Stimulated activated CD8-positive, alpha-beta memory T cell treated with anti-CD3 and anti-CD28 coated beads, Interleukin-15, amount 100 ng/mL, for 24 hours (primary cell): Measurements from ENCODE around the gene PWWP2A.

ENCODE experiments used
- DNase-seq: peaks from one replicate; pipeline ENCODE4 v3.0.0-alpha.2; 2020; ENCODE audit warnings: low read depth

PWWP2A gene

DNA sequence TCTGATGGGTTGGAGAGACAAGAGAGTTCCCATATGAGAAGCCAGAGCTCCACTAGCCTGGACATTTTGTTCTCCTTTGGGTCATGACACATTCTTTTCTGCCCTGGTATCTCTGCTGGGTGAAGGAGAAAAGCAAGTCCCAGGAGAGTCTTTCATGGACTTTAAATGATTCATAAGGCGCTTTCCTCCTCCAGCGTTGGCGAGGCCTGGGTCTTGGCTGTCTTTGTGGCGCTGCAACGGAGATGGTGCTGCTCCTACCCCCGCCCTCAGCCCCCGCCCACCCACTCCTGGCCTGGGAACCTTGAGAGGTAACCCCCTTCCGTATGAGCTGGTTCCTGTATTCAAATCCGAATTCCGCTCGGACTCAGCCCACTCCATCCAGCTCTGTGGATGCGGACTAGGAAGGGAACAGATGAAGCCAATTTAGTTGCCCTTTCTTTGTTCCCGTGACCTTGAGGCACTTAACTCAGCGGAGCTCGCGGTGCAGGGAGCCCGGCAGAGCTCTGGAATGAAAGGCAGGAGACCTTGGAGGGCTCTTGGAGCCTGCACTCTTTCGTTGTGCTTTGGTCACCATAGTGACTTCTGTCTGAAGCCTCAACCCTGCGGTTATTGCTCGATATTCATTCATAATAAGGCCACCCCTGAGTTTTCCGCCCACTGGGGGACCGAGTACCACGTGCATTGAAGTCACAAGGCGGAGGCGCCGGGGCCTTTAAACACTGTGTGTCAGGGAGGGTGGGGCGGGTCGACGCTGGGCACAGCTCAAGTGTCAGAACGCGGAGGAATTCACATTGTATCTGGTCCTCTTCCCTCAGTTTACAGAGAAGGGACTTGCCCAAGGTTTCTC is 14.0 kb upstream of the PWWP2A start:
- no peak for DNase-seq

DNA sequence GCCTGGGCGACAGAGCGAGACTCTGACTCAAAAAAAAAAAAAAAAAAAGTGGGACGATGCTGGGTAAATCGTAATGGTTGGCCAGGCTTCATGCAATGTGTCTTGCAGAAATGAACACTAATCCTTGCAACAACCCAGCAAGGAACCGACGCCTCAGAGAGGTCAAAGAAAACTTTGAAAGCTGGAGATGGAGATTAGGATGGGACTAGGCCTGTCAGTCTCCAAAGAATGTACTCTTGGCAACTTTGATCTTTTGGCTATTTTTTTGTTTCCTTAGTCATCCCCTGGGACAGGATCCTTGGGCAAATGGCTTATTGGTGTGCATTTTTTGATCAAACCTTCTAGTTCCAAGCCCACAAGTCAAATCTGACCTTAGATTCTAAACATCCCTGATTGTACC is 10.6 kb upstream of the PWWP2A start:
- no peak for DNase-seq

DNA sequence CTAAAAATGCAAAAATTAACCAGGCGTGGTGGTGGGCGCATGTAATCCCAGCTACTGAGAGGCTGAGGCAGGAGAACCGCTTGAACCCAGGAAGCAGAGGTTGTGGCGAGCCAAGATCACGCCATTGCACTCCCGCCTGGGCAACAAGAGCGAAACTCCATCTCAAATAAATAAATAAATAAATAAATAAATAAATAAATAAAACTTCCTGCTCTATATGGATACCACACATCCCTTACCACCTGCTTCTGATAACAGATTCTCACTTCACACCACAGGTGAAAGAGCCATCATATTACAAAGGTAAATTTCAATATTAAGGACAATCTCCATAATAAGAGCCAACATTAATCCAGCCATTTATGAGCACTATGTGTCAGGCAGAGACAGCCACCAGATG is 9.4 kb upstream of the PWWP2A start:
- DNase-seq: no peak

DNA sequence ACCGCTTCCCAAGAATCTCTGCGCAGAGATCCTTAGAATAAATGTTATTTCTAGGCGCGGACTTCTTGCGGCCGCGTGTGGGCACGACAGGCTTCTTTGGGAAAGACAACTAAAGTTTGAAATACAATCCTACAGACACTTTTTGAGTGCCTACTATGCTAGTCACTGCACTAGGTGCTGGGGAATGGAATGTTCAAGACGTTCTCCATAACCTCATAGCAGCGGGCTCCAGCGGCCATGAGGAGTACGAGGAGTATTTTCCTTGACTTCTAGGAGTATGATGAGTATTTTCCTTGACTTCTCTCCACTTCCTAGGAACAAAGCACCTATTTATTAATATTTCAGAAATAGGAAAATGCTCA is 636 bp upstream of the PWWP2A start:
- DNase-seq: no peak

DNA sequence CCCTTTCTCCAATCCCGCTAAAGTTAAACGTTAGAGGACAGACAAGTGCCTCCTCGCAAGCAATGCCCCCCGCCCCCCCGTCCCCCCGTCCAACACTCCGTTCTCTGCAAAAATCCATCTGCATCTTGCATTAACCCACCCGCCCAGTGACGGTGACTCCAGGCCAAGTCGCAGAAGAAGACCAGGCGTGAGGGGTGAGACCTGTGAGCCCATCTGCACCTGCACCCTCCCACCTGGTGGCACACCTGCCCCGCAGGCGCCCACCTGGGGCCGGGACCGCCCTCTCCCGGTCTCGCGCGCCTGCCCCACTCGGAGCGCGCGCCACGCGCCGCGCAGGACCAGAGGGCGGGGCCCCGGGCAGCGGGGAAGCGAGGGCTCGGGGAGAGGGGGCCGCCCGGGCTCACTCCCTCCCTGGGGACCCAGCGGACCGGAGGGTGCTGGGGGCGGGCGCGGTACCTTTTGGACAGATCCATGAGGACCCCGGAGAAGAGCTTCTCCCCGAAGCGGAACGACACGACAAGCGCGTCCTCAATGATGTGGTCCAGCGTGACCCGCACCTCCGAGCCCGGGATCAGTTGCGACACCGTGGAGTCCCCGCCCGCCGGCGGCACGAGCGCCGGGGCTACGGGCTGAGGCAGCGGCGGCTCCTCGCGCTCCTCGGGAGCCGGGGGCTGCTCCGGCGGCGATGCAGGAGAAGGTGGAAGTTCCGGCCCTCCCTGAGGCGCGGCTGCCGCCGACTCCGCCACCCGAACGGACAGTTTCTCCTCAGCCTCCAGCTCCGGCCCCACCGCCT is 705 bp downstream of the PWWP2A start:
- DNase-seq: peak; percentile 20

DNA sequence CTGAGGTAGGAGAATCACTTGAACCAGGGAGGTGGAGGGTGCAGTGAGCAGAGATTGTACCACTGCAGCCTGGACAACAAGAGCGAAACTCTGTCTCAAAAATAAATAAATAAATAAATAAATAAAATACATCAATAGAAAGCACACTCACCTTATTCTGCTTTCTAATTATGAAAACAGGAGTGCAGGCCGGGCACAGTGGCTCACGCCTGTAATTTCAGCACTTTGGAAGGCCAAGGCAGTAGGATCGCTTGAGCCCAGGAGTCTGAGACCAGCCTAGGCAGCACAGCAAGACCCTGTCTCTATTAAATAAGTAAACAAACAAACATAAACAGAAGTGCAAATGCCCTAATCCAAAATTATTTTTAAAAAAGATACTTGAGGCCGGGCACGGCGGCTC is 2.3 kb downstream of the PWWP2A start:
- no peak for DNase-seq

DNA sequence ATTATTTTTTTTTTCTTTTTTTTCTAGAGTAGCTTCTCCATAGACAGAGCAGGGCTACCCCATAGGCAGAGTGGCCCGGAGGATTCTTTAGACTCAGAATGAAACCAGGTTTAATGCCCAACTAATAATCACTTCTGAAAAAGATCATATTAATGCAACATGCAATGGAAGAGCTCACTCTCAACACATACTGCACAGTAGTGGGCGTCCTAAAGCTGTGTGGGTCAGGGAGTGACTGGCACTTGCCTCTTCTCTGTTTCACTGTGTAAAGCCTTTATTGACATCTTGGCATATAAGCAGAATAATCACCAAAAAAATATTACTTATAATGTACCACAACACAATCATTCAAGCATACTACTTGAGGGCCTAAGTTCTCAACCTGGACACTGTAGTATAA is 11.1 kb downstream of the PWWP2A start:
- no peak for DNase-seq

DNA sequence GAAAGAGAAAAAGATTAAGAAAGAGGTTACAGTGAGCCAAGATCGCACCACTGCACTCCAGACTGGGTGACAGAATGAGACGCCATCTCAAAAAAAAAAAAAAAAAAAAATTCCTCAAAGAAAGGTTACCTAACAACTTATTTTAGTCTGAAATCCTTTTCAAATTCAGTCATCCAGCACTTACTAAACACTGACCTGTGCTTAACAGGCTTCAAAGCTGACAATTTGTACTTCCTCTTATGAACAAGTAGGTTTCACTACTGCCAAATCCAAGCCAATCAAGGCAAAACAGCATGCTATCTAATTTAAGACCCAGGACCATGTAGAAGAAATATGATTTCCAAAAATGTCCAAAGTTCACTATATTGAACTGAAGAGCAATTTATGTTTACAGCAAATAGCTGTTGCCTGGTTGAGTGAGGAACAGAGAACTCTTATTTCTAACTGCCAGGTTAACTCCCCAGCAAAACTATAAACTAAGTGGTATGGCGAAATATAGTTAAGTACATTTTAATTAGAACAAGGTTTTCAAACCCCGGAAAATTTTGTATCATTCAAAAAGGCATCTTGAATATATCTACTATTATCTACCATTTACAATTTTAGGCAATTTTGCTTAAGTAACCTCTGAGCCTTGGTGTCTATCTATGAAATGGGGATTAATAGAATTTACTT is 13.4 kb downstream of the PWWP2A start:
- no peak for DNase-seq

DNA sequence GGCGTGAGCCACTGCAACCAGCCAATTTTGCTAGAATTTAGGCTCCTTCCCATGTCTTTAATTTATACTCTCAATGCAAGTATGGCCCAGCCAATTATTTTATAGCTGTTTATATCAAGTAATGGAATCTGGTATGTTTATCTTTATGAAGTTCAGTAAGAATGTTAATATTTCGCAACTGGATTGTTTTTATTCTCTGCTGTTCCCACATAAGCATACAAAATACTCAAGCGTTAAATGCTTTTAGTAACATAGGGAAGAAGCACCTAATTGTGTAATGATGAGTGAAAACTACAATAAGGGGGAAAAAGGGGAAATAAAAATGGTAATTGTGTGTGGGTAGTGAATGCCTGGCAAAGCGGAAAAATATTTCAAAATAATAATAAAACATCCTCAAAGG is 21.3 kb downstream of the PWWP2A start:
- DNase-seq: no peak

DNA sequence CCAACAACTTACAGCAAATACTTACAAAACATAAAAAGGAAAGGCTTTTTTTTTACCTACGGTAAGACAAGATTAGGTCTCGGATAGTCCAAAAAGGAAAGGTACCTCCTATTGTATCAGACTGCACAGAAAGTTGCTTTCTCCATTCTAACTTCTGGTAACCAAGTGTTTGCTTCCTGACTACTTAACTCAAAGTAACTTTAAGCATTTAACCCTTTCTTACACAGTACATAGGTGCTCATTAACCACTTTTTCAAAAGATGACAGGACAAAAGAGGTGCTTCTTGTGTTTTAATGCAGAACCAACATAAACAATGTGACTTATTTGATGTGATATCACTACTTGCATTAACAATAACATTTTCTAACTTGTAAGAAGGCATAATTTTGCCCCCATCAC is 23.1 kb downstream of the PWWP2A start:
- no peak for DNase-seq

DNA sequence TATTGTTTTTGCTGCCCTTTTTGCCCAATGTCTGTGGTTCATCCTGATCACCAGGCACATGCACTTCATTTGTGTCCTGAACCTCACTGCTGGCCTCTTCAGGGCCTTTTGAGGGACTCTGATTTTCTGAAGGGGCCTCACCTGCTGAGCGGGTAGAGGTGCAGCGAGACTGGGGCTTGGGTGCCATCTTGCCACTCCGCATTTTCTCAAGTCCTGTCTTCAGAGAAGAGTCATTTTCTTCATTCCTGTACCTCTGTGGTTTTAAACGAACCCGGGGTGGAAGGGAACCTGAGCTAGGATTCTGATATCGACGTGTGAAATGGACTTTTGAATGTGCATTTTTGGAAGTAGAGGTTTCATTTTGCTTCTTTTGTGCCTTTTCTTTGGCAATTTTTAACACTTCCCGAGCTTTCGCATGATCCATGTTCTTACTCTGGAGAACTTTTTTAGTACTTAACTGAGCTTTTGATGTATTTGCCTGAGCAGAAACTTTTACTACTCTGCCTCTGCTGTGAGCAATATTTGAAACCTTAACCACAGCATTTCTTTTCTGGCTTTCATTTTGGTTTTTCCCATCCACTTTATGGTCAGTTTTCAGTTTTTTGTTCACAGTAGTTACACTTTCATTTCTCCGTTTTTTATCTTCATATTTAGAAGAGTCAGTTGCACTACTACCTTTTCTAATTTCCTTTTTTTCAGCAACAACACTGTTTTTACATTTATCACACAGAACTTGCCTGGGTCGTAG is 26.1 kb downstream of the PWWP2A start:
- no peak for DNase-seq

DNA sequence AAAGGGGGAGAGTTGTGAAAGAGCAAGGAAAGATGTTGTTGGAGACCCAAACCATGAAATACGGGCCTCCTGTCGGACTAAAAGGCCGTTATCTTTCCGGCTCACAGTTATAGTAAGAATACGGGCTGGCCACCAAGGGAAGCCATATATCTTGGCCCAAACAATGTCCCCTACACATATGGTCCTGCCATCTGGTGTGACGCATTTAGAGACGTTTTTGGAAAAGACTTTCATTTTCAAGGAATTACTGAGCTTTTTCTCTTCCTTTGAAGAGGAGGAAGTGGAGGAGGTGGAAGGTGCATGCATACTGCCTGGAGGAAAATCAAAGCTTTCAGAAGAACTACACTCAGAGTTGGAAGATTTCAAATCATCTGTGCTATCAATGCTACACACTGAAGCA is 26.7 kb downstream of the PWWP2A start:
- no peak for DNase-seq

DNA sequence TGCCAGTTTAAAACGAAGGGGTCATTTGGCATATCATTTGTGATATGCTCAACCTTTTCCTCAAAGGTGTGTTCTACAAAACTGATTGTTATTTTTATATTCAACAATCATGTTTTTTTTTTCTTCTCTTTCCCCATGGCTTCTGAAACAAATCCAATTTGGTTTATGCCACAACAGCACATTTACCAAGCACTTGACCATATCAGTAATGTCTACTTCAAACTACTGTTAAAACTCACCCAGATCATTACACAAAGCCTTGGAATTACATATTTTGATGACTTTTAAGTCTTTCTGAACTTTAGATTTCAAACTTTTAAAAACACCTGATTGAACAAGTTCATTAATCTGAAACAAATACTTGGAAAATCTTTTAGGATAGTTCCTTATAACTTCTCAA is 29.2 kb downstream of the PWWP2A start:
- no peak for DNase-seq

DNA sequence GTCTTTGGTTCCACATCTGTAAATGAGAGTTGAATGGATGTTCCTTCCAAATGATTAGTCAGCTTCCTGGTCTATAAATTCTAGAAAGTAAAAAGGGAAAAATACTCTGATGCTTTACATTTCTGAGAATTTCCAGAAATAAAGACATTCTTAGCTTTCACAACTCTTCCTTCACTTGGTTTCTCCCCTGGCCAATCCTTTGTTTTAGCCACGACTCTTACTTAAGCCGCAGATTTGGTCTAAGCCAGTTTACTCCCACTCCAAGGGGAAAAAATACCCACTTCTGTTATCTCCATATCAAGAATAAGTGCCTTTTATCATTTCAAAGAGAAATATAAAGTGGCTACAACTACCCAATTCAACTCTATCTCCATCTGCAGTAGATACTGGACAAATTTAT is 29.7 kb downstream of the PWWP2A start:
- no peak for DNase-seq

DNA sequence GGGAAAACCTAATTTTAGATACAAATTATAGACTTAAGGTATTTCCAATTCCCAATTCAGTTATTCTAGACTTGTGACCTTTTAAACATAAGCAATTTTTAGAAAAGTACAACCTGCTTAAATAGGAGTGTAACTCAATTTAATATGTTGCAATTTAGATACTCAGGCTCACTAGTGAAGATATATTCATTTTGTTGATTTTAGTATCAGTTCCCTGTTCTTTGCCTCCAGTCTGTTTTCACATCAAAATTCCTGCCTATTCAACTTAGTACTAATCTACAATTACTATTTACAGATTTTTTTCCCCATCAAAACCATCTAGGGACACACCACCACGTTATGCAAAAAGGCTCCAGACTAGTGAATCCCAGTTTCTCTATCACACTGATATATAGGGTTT is 30.4 kb downstream of the PWWP2A start:
- no peak for DNase-seq

DNA sequence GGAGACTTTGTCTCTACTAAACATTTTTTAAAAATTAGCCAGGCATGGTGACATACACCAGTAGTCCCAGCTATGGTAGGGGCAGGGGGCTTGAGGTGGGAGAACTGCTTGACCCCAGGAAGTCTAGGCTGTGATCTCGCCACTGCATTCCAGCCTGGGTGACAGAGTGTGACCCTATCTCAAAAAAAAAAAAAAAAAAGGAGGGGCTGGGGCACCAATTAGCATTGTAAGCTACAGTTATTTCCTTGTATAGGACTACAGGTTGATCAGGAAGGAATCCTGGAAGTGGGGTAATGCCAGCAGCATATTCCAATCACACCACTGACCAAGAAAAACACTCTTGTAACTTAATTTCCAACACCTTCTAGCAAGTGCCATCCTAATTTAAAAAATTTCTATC is 32.1 kb downstream of the PWWP2A start:
- DNase-seq: no peak

DNA sequence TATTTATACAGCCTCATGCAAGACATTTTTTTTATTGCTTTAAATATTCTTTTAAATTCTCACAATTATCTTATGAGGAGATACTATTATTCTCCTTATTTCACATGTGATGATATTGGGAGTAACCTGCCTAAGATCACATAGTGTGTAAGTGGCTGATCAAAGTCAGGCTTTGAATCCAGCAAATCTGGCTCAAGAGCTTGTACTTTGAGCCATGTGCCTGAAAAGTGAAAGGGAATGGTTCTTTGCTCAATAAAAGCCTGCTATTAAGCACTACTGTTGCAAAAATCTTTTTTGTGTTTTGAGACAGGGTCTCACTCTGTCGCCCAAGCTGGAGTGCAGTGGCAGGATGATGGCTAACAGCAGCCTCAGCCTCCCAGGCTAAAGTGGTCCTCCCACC is 35.1 kb downstream of the PWWP2A start:
- DNase-seq: no peak

DNA sequence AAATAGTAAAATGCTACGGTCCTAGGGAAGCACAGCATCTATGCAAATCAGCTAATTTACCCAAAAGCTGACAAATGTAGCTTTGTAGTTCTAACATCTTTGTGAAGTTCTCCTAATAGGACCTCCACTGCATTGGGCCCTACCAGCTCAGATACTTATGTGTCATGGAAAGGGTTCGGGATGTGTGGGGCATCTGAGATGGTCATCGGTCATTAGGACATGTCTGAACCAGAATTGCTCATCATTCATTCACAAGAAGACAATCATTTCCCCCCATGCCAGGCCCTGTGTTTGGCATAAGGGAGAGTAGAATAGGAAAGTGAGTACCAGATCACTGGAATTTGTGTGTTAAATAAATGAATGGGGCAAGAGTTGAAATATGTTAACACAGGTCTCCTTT is 35.7 kb downstream of the PWWP2A start:
- DNase-seq: no peak

DNA sequence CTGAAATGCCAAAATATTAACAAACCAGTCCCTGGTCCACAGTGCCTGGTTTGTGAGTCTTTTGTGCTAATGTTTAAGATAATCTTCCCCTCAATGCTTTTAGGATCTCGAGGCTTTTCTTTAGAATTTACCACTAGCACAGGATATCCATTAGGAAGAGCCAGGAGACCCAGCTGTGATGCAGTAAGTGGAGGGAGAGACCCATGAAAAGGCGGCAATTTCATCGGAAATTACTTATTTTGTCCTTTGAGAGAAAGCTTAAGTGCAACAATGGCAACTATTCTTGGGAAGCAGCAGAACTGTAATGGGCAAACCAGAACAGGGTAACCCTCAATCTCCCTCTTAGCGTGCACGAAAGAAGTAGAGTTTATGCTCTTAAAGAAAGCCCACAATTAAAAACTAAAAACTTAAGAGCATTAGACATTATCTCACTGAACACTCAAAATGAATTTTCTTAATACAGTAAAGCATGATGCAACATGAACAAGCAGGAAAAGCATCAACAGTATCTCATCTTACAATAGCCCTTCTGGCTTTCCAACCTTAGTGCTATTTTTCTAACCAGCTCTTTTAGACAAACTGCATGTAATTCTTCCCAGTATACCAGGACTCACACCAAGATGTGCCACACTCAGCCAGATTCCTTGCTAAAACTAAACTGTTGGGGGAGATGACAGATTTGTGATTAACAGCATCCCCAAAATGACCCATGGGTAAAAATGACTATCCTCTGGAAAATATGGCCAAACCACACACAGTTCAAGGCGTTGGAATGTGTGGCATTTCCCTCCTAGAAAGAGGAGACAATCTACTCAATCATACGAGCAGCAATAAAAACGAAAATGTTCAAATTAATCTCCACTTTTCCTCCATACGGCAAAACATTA is 36.4 kb downstream of the PWWP2A start:
- DNase-seq: no peak

DNA sequence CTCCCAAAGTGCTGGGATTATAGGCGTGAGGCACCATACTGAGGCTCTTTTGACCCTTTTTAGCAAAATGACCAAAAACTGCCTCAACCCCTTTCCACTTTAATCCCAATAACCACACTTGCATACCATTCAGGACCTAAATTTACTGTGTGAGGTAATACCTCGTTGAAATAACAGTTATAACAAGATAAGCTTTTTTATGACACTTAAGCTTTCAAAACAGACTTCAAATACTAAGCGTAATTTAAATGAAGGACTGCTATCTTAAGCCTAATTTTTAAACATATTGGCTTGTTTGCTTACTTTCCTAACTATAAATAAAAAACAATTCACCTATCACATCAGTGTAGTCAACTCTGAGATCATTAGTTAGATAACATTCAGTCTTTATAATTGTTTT is 37.8 kb downstream of the PWWP2A start:
- no peak for DNase-seq

DNA sequence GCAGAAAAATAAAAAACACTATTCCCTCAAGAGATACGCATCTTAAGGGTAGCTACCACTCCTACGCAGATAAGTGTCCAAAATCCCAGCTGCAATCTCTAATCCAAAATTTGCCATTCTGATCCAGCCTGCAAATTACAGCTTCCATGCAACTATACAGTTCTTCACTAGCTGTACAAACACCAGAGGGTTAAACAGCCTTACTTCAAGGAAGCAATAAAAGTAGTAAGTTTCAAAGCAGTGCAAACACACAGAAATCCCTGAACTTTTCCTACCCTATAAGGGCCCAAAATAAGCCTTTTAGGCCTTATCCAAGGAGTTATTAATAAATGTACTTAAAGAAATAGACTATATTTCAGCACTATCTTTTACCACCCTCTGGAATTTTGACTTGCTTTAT is 39.5 kb downstream of the PWWP2A start:
- DNase-seq: no peak
